Type B pancreatic cell (in vitro differentiated cells): ENCODE data around the gene TXNL1. TPM values are rescaled to one million over a fixed set of nuclear protein-coding genes. Genes with fewer than 3 reads are reported as not detected.
"Not testable (repeated sequence)": the region's sequence is repeated elsewhere in the genome, so short reads cannot be mapped to it uniquely, and the experiment has no call there.

Experiments
- DNase-seq: peaks from one replicate; pipeline ENCODE4 v3.0.0; 2021; ENCODE audit warnings: mixed read lengths; ENCODE audit not compliant: unreplicated experiment; ENCODE audit errors: extremely low spot score
- H3K27ac Mint-ChIP-seq: 2 replicates; pipeline ENCODE4 v1.8.0; 2021; ENCODE audit warnings: mild to moderate bottlenecking, mixed read lengths
- H3K27me3 Mint-ChIP-seq: 2 replicates; pipeline ENCODE4 v1.8.0; 2021; ENCODE audit warnings: mixed read lengths
- H3K36me3 Mint-ChIP-seq: 2 replicates; pipeline ENCODE4 v1.8.0; 2021; ENCODE audit warnings: mixed read lengths
- H3K4me1 Mint-ChIP-seq: one replicate; pipeline ENCODE4 v1.8.0; 2021; ENCODE audit warnings: mixed read lengths; ENCODE audit not compliant: unreplicated experiment
- H3K4me3 Mint-ChIP-seq: 2 replicates; pipeline ENCODE4 v1.8.0; 2021; ENCODE audit warnings: mild to moderate bottlenecking, mixed read lengths
- H3K9me3 Mint-ChIP-seq: 2 replicates; pipeline ENCODE4 v1.8.0; 2021; ENCODE audit warnings: mixed read lengths
- total RNA-seq: library from RNA; stranded (reverse); gene quantifications from 2 replicates; pipeline ENCODE4 v1.2.1, GENCODE V29; 2021; ENCODE audit warnings: low replicate concordance
- TF ChIP-seq, protein P1 (sequence below): fragments of 200-600 bp; sonication (generic); conservative IDR thresholded peaks from 2 replicates; pipeline ENCODE4 v1.5.0; 2021; ENCODE audit warnings: antibody characterized with exemption, mild to moderate bottlenecking

Gene TXNL1
- total RNA-seq, 1 donor from 2014 or later: 78.0 TPM

DNA sequence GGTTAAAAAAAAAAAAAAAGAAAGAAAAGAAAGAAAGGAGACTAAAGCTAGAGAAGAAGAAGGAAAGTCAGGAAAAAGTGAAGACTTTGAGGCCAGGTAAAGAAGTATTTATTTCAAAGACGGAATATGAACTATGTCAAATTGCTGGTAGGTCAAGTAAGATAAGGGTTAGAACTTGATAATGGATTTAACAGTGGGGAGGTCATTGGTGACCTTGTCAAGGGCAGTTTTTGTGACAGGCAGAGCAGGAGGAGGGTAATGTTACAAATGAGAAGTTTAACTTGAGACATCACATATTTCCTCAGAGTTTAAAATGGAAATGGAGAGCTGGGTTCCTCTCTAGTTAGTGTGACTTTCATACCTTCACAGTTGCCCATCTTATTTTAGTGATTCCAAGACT lies 22.3 kb upstream of the TXNL1 start:
- H3K36me3 Mint-ChIP-seq: no peaks in the 10 kb centered on the region
- H3K27me3 Mint-ChIP-seq: no peaks in the 10 kb centered on the region
- no peak for DNase-seq
- no peaks in the 10 kb centered on the region for H3K9me3 Mint-ChIP-seq
- TF ChIP-seq, protein P1, sequence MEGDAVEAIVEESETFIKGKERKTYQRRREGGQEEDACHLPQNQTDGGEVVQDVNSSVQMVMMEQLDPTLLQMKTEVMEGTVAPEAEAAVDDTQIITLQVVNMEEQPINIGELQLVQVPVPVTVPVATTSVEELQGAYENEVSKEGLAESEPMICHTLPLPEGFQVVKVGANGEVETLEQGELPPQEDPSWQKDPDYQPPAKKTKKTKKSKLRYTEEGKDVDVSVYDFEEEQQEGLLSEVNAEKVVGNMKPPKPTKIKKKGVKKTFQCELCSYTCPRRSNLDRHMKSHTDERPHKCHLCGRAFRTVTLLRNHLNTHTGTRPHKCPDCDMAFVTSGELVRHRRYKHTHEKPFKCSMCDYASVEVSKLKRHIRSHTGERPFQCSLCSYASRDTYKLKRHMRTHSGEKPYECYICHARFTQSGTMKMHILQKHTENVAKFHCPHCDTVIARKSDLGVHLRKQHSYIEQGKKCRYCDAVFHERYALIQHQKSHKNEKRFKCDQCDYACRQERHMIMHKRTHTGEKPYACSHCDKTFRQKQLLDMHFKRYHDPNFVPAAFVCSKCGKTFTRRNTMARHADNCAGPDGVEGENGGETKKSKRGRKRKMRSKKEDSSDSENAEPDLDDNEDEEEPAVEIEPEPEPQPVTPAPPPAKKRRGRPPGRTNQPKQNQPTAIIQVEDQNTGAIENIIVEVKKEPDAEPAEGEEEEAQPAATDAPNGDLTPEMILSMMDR: no peak
- no peak overlapping the region for H3K27ac Mint-ChIP-seq
- H3K4me3 Mint-ChIP-seq: no peak overlapping the region
- H3K4me1 Mint-ChIP-seq: peaks cover 14% of the 10 kb centered on the region

DNA sequence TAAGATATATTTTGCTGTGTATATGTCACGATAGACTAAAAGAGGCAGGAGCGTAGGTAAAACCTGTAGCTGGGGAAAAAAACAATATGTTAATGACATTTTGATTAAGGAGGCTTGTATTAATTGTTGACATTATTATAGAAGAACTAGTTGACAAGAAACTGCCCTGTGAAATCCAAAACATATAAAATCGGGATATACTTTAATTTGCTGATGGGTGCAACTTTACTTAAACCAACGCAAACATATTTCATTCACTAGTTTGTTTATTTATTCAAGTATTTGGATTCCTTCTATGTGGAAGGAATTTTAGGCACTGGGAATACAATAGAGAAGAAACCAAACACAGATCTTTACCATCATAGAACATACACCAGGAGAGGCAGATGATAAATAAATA lies 20.7 kb upstream of the TXNL1 start:
- H3K27ac Mint-ChIP-seq: no peak overlapping the region
- H3K36me3 Mint-ChIP-seq: no peaks in the 10 kb centered on the region
- H3K27me3 Mint-ChIP-seq: no peaks in the 10 kb centered on the region
- no peak overlapping the region for H3K4me3 Mint-ChIP-seq
- H3K4me1 Mint-ChIP-seq: peaks cover 14% of the 10 kb centered on the region
- H3K9me3 Mint-ChIP-seq: no peaks in the 10 kb centered on the region
- TF ChIP-seq, protein P1: no peak
- DNase-seq: no peak

DNA sequence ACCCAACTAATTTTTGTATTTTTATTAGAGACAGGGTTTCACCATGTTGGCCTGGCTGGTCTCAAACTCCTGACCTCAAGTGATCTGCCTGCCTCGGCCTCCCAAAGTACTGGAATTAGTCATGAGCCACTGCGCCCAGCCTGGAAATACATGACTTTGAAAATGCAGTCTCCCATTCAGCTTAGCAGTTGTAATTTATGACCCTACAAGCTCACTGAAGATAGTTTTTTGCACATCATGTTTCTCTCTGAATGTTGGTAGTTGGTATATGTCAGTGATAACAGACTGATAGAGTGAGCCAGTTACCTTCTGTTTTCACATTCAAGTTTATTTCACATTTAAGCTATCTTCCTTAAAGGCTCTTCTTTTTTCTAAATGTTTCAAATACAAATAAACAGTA lies 19.9 kb upstream of the TXNL1 start:
- Mint-ChIP-seq H3K27ac (no peak overlapping the region), H3K27me3 (no peaks in the 10 kb centered on the region), H3K9me3 (no peaks in the 10 kb centered on the region), H3K4me1 (peaks cover 14% of the 10 kb centered on the region), H3K4me3 (no peak overlapping the region), H3K36me3 (no peaks in the 10 kb centered on the region)
- no peak for DNase-seq
- TF ChIP-seq, protein P1: no peak

DNA sequence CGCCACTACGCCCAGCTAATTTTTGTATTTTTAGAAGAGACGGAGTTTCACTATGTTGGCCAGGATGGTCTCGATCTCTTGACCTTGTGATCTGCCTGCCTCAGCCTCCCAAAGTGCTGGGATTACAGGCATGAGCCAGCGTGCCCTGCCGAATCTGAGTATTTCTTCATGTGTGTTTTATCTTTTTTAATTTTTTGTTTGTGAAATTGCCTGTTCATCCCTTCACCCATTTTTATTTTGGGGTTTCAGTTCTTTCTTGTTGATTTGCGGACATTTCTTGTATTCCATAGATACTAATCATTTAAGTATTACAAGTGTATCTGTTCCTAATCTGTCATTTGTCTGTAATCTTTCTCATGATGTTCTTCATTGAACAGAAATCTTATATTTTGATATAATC lies 15.9 kb upstream of the TXNL1 start:
- H3K9me3 Mint-ChIP-seq, H3K4me1 Mint-ChIP-seq, H3K27ac Mint-ChIP-seq, DNase-seq, H3K27me3 Mint-ChIP-seq, H3K4me3 Mint-ChIP-seq, H3K36me3 Mint-ChIP-seq: not testable (repeated sequence)

DNA sequence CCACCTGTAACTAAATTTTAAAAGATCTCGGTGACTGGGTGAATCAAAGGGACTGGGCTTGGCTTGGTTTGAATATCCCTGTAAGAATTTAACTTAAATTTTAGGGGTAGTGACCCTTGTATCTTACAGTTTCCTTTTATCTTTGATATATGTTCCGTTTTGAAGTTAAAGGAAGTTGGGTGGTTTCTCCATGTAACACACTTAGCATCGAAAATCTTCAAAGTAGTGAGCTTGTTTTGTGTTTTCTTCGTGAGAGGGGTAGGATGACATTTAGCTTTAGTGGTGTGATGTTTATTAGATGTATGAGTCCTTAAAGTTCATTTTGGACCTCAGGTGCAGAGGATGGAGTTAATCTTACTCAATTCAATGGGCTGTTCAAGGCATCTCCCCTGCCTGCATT lies 14.4 kb upstream of the TXNL1 start:
- DNase-seq: no peak
- Mint-ChIP-seq H3K27me3 (no peaks in the 10 kb centered on the region), H3K4me3 (peak overlapping the region; percentile 64), H3K27ac (no peak overlapping the region), H3K4me1 (peaks cover 8% of the 10 kb centered on the region), H3K36me3 (no peaks in the 10 kb centered on the region), H3K9me3 (no peaks in the 10 kb centered on the region)
- TF ChIP-seq, protein P1: no peak

DNA sequence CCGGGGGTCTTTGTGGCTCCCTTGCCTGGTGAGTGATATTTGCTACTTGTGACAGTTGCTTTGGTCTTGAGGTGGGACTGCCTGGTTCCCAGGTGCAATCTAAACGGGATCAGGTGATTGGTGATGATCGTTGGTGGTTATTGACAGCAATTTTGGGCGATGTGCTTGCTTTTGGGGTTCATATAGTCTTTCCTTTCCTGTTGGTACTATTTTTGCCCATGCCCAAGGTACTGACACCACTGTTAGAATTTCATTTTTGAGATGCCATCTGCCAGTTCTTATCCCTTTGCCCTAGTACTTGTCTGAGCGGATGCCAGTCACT lies 13.3 kb upstream of the TXNL1 start:
- H3K27ac Mint-ChIP-seq: peak overlapping the region; percentile 77
- no peaks in the 10 kb centered on the region for H3K36me3 Mint-ChIP-seq
- no peaks in the 10 kb centered on the region for H3K27me3 Mint-ChIP-seq
- H3K4me1 Mint-ChIP-seq: peaks cover 8% of the 10 kb centered on the region
- H3K4me3 Mint-ChIP-seq: peak overlapping the region; percentile 91
- TF ChIP-seq, protein P1: no peak
- no peak for DNase-seq
- no peaks in the 10 kb centered on the region for H3K9me3 Mint-ChIP-seq
